IMR-90 (cell line): ENCODE results near the gene ZNF440. TPM values are rescaled to one million over a fixed set of nuclear protein-coding genes. Genes with fewer than 3 reads are reported as not detected.

ENCODE experiments used
- ATAC-seq: fragments of 200-7000 bp; cut with Tn5 transposase; 2 replicates; pipeline ENCODE4 v1.9.1; 2020; ENCODE audit warnings: low read depth, mild to moderate bottlenecking, moderate library complexity
- BruUV-seq: library from RNA; stranded (reverse); fragments of 400-500 nt; replicated peaks from 2 replicates; lab custom pipeline; 2021; lab: Mats Ljungman, UMichigan
- CTCF ChIA-PET: fragments of 300-600 bp; formaldehyde crosslinking; extraction: SDS; loops from one replicate; lab custom pipeline; 2021; ENCODE audit warnings: antibody characterized with exemption; lab: Yijun Ruan, JAX
- POLR2A ChIA-PET: fragments of 300-600 bp; sonication (Branson Sonifier 250); formaldehyde crosslinking; loops from one replicate; lab custom pipeline; 2022; ENCODE audit warnings: antibody characterized with exemption; ENCODE audit not compliant: unreplicated experiment; lab: Charles Lee
- DNase-seq: peaks from one replicate; pipeline ENCODE4 v3.0.0; 2013
- H2AFZ ChIP-seq: replicated peaks from 2 replicates; pipeline ENCODE3; 2013; ENCODE audit warnings: low read length, mild to moderate bottlenecking; ENCODE audit not compliant: poor library complexity
- H2AK5ac ChIP-seq: 2 replicates; pipeline ENCODE4 v1.6.1; 2013; ENCODE audit warnings: low read depth, low read length, inconsistent platforms
- H2AK9ac ChIP-seq: replicated peaks from 2 replicates; pipeline ENCODE3; 2013; ENCODE audit warnings: mild to moderate bottlenecking, low read depth, low read length, moderate library complexity; ENCODE audit not compliant: poor library complexity
- H2BK120ac ChIP-seq: 2 replicates; pipeline ENCODE4 v1.6.1; 2013; ENCODE audit warnings: low read depth, low read length, inconsistent platforms
- H2BK15ac ChIP-seq: 3 replicates; pipeline ENCODE4 v1.6.1; 2013; ENCODE audit warnings: low read depth, low read length, inconsistent platforms
- H2BK20ac ChIP-seq: 2 replicates; pipeline ENCODE4 v1.6.1; 2013; ENCODE audit warnings: low read depth, mild to moderate bottlenecking, inconsistent platforms, low read length, moderate library complexity
- H2BK5ac ChIP-seq: 2 replicates; pipeline ENCODE4 v1.6.1; 2013; ENCODE audit warnings: mild to moderate bottlenecking, low read depth, low read length, inconsistent platforms; ENCODE audit not compliant: poor library complexity, severe bottlenecking
- H3K14ac ChIP-seq: replicated peaks from 2 replicates; pipeline ENCODE4 v1.6.1; 2013; ENCODE audit warnings: low read depth, low read length, inconsistent platforms
- H3K18ac ChIP-seq: 2 replicates; pipeline ENCODE4 v1.6.1; 2013; ENCODE audit warnings: low read depth, low read length, control low read depth
- H3K23ac ChIP-seq: 2 replicates; pipeline ENCODE4 v1.6.1; 2013; ENCODE audit warnings: low read depth, low read length, inconsistent platforms
- H3K27ac ChIP-seq: 2 replicates; pipeline ENCODE4 v1.5.1; 2013; ENCODE audit warnings: mild to moderate bottlenecking, control low read depth, low read length; ENCODE audit not compliant: insufficient read depth
- H3K27me3 ChIP-seq: 2 replicates; pipeline ENCODE4 v1.6.1; 2013; ENCODE audit warnings: low read length; ENCODE audit not compliant: control insufficient read depth, insufficient read depth
- H3K36me3 ChIP-seq: 2 replicates; pipeline ENCODE4 v1.6.1; 2013; ENCODE audit warnings: low read length, mixed read lengths; ENCODE audit not compliant: control insufficient read depth, insufficient read depth
- H3K4ac ChIP-seq: 2 replicates; pipeline ENCODE4 v1.6.1; 2013; ENCODE audit warnings: low read depth, low read length, inconsistent platforms
- H3K4me1 ChIP-seq: 2 replicates; pipeline ENCODE4 v1.6.1; 2013; ENCODE audit warnings: low read length, mixed read lengths; ENCODE audit not compliant: control insufficient read depth, insufficient read depth
- H3K4me2 ChIP-seq: 2 replicates; pipeline ENCODE4 v1.6.1; 2013; ENCODE audit warnings: low read depth, mild to moderate bottlenecking, control low read depth, low read length, moderate library complexity
- H3K4me3 ChIP-seq: 2 replicates; pipeline ENCODE4 v1.5.1; 2013; ENCODE audit warnings: low read depth, mild to moderate bottlenecking, control low read depth, low read length, moderate library complexity; ENCODE audit not compliant: insufficient read depth
- H3K56ac ChIP-seq: 2 replicates; pipeline ENCODE4 v1.6.1; 2013; ENCODE audit warnings: low read length, inconsistent platforms; ENCODE audit not compliant: insufficient read depth; ENCODE audit errors: extremely low read depth
- H3K79me1 ChIP-seq, 2 experiments: 2 replicates each; pipeline ENCODE4 v1.6.1; 2013; ENCODE audit warnings: low read length in 2 of 2, inconsistent platforms in 1 of 2, low read depth in 1 of 2
- H3K9ac ChIP-seq: 2 replicates; pipeline ENCODE4 v1.6.1; 2013; ENCODE audit warnings: low read depth, low read length, control low read depth
- H3K9me1 ChIP-seq: 2 replicates; pipeline ENCODE4 v1.6.1; 2013; ENCODE audit warnings: low read length, inconsistent platforms; ENCODE audit not compliant: insufficient read depth
- H3K9me3 ChIP-seq: 2 replicates; pipeline ENCODE4 v1.6.1; 2013; ENCODE audit warnings: low read length; ENCODE audit not compliant: control insufficient read depth, insufficient read depth
- H4K20me1 ChIP-seq: 2 replicates; pipeline ENCODE4 v1.6.1; 2013; ENCODE audit warnings: low read length, inconsistent platforms; ENCODE audit not compliant: insufficient read depth
- H4K5ac ChIP-seq: 2 replicates; pipeline ENCODE4 v1.6.1; 2013; ENCODE audit warnings: mild to moderate bottlenecking, low read depth, low read length, control low read depth
- H4K8ac ChIP-seq, 2 experiments: 2 replicates each; pipeline ENCODE4 v1.6.1; 2013; ENCODE audit warnings: low read depth in 2 of 2, low read length in 2 of 2, control low read depth in 1 of 2, inconsistent platforms in 1 of 2
- H4K91ac ChIP-seq: 2 replicates; pipeline ENCODE4 v1.6.1; 2013; ENCODE audit warnings: low read depth, low read length, inconsistent platforms; ENCODE audit not compliant: insufficient read depth
- CEBPB ChIP-seq: IDR thresholded peaks from 2 replicates; pipeline ENCODE4 v1.6.1; 2012; ENCODE audit warnings: low read depth, low read length, improper control_type of control experiment
- MAFK ChIP-seq: IDR thresholded peaks from 2 replicates; pipeline ENCODE4 v1.6.1; 2012; ENCODE audit warnings: low read depth, low read length, improper control_type of control experiment
- RFX5 ChIP-seq: IDR thresholded peaks from 2 replicates; pipeline ENCODE4 v1.8.0; 2012; ENCODE audit warnings: low read depth, mild to moderate bottlenecking, low read length, moderate library complexity
- WGBS, 2 experiments: methylation state at CpG; one replicate each; pipeline versions ENCODE4 v1.1.5 to v1.1.7; 2013; ENCODE audit warnings: missing lambda C conversion rate in 2 of 2; ENCODE audit not compliant: insufficient read length in 1 of 2; ENCODE audit errors: extremely low coverage in 2 of 2; 5-methylcytosine and 5-hydroxymethylcytosine counted together
- dilution Hi-C: fragments of 300-500 bp; cut with HindIII; formaldehyde crosslinking; loops from one replicate; pipeline ENCODE4 v1.14.3; 2018; ENCODE audit warnings: low sequenced_read_pairs; ENCODE audit not compliant: unreplicated experiment
- in situ Hi-C: fragments of 300-500 bp; cut with MboI; formaldehyde crosslinking; loops from 3 replicates; pipeline ENCODE4 v1.14.3; 2019; ENCODE audit warnings: low sequenced_read_pairs, inconsistent platforms, mixed read lengths
- intact Hi-C: fragments of 100-400 bp; cut with micrococcal nuclease; formaldehyde crosslinking; loops from 2 replicates; pipeline ENCODE4 v1.10.0; 2022
- polyA plus RNA-seq, 3 experiments: library from polyadenylated mRNA; depleted of rRNA; stranded (reverse); fragments of >200 nt; gene quantifications; 2 replicates each; pipeline ENCODE4 v1.2.3, GENCODE V29; 2012; ENCODE audit warnings: low replicate concordance in 1 of 3
- total RNA-seq: library from RNA; depleted of rRNA; stranded (reverse); fragments of >200 nt; gene quantifications from 2 replicates; pipeline ENCODE4 v1.2.3, GENCODE V29; 2012

The ZNF440 gene
- total and polyA plus RNA-seq, 2 of the 4 experiments (the other 2 are of a cell fraction): 2.8 to 8.4 TPM

GRCh38 chr19:11783767-11784166 lies 30.3 kb upstream of the ZNF440 start:
- no peak for DNase-seq
- H3K4me1 ChIP-seq: no peaks in the 10 kb centered on the region
- no peak overlapping the region for H3K4me2 ChIP-seq
- H3K4ac ChIP-seq: no peak overlapping the region
- H3K9ac ChIP-seq: no peak overlapping the region
- no peak overlapping the region for H2BK120ac ChIP-seq
- CTCF ChIA-PET: no interaction called here
- no peak overlapping the region for H4K5ac ChIP-seq
- no peak overlapping the region for H3K27ac ChIP-seq
- no peaks in the 10 kb centered on the region for H3K79me1 ChIP-seq
- no peak overlapping the region for H2BK5ac ChIP-seq
- no peak overlapping the region for H2AK9ac ChIP-seq
- H3K36me3 ChIP-seq: peaks cover 29% of the 10 kb centered on the region
- no peak overlapping the region for H3K56ac ChIP-seq
- TF ChIP-seq CEBPB (no peak), MAFK (peak; percentile 60), RFX5 (no peak)
- H3K4me3 ChIP-seq: no peak overlapping the region
- no peak overlapping the region for H2AK5ac ChIP-seq
- no peak overlapping the region for H2BK15ac ChIP-seq
- no peak overlapping the region for H4K8ac ChIP-seq
- intact Hi-C loops (no loop called here), in situ Hi-C loops (no loop called here), dilution Hi-C loops (no loop called here)
- peaks cover 75% of the 10 kb centered on the region for H3K9me3 ChIP-seq
- no peak overlapping the region for H3K18ac ChIP-seq
- H2AFZ ChIP-seq: no peak overlapping the region
- no CpG with 5 or more reads among the region's 1 CpG for WGBS, 2 experiments
- POLR2A ChIA-PET: no interaction called here
- no peak overlapping the region for H3K14ac ChIP-seq
- H3K23ac ChIP-seq: no peak overlapping the region
- ATAC-seq: no peak
- BruUV-seq: no TSS peak
- no peak overlapping the region for H2BK20ac ChIP-seq
- H4K91ac ChIP-seq: no peak overlapping the region
- H3K27me3 ChIP-seq: no peaks in the 10 kb centered on the region
- no peaks in the 10 kb centered on the region for H3K9me1 ChIP-seq
- no peaks in the 10 kb centered on the region for H4K20me1 ChIP-seq
